Measurements from ENCODE around the gene KLHL26.

The KLHL26 gene

DNA sequence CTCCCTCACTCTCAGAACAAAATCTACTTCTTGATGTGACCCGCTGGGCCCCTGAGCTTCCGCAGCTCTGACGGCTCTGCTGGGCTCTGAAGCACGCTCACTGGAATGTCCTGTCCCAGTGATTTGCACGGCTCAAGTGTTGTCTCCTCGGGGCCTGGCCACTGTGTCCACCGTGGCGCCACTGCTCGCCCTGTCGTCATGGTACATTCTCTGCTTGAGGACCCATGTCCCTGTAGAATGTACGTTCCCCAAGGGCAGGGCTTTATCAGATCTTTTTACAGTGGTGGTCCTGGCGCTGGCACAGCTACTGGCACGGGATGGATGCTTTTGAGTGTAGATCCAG lies 12.1 kb downstream of the KLHL26 start:
- no peak for DNase-seq (ENCODE audit: low read depth in 2 of 2)

DNA sequence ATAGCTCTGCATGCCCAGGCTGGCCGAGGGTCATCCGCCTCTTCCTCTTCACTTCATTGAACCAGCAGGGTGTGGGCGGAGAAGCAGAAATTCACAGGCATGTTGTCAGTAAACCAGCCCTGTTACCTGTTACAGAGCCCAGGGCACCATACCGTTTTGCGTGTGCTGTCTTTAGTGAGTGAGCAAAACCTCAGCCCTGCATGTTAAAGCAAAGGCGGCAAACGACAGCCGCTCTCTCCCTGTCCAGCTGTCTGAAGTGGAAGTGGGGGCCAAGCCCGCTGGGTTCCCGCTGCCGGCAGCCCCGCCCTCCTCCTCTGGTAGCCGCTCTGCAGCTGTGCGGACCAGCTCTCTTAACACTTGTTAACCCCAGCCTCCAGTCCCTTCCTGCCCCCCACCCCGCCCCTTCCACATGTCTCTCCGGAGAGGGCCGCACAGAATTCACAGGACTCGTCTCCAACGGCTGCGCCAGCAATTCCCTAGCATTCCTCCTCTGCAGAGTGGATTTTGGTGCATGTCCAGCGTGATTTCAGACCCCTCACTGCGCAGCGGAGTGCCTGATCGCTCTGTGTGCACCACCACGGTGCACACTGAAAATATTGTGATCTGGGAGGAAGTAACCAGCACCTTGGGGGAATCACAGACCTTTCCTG lies 12.7 kb downstream of the KLHL26 start:
- no peak for DNase-seq (ENCODE audit: low read depth in 2 of 2)

DNA sequence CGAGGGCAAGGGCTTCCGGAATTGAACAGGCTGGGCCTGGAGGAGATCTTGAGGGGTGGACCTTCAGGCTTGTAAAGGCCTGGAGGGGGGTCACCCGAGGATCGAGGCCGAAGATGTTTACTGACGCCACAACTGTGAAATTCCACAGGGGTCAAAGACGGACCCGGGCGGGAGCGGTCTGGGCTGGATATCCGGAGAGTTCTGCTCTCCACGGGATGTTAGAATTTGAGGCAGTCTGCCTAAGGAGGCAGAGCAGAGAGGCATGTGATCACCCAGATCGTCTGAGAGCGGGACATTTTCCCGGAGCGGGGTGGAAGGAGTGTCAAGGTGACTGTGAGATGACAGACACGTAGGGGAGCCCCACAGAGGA lies 13.2 kb downstream of the KLHL26 start:
- DNase-seq (ENCODE audit: low read depth in 2 of 2) = no peak

DNA sequence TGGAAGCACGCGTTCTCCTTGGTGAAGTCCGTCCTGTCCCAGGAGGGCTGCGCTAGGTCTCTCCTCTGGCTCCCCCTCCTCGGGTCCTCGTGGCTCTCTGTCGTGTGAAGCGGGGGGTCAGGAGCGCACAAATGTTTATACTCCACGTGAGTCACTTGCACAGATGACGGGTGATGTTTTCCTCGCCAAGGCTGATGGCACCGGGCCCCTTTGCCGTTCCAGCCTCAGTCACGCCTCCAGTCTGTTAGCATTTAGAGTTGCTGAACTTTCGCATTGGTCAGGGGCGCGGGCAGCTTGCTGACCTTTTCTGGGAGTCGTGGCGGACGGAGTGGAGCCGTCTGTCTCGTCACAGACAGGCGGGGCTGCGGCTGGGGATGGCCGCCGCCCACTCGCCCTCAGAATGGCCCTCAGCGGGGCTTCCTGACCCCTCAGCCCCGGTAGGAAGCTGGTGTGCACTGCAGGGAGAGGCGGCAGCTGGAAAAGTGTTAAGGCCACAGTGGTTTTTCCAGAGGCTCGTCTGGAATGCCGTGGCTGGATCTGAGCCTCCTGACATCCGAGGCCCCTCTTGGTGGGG lies 13.7 kb downstream of the KLHL26 start:
- DNase-seq (ENCODE audit: low read depth in 2 of 2) = no peak

- DNase-seq (ENCODE audit: low read depth in 2 of 2) = no peak
Measured at GRCh38 chr19:18651300-18651699, 14.5 kb downstream of the KLHL26 start.

GRCh38 chr19:18651733-18652132 lies 14.9 kb downstream of the KLHL26 start:
- DNase-seq (ENCODE audit: low read depth in 2 of 2) = no peak

DNA sequence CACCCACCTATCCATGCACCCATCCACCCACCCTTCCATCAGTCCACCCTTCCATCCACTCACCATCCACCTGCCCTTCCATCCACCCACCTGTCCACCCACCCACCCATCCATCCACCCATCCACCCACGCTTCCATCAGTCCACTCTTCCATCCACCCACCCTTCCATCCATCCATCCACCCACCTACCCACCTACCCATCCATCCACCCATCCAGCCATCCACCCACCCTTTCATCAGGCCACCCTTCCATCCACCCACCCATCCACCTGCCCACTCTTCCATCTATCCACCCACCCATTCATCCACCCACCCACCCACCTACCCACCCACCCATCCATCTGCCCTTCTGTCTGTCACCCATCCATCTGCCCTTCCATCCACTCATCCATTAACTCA lies 17.0 kb downstream of the KLHL26 start:
- DNase-seq (ENCODE audit: low read depth in 2 of 2) = no peak

GRCh38 chr19:18654469-18654868 lies 17.6 kb downstream of the KLHL26 start:
- no peak for DNase-seq (ENCODE audit: low read depth in 2 of 2)

DNA sequence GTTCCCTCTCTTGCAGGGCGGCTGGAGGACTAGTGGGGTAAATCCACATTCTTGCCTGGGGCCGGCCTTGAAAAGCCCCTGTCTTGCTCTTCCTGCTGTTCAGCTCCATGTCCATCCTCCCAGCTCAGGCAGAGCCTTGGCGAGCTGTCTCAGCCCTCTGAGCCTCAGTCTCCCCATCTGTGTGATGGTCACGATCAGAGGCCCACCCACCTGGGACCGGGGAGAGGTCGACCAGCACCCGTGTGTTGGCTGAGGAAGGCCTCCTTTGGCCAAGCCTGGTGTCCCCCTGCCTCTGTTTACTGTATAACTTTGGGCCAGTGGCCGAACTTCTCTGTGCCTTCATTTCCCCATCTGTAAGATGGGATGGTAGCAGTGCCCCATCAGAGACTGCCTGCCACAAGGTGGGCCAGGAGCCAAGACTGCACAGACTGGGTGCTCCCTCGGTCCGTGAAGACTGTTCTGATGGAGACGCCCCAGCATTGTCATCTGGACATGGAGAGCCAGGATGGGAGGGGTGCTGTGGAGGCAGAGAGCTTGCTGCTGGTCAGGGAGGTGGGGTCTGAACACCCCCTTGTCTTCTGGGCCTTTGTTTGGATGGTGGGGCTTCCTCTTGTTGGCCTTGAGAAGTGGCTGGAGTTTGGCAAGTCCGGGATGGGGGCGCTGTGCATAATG lies 18.5 kb downstream of the KLHL26 start:
- no peak for DNase-seq (ENCODE audit: low read depth in 2 of 2)

- DNase-seq (ENCODE audit: low read depth in 2 of 2) = no peak
Measured at GRCh38 chr19:18656337-18657086, 19.7 kb downstream of the KLHL26 start.

GRCh38 chr19:18657590-18658365 lies 20.9 kb downstream of the KLHL26 start:
- DNase-seq (ENCODE audit: low read depth in 2 of 2) = no peak

- no peak for DNase-seq (ENCODE audit: low read depth in 2 of 2)
Measured at GRCh38 chr19:18658366-18658855, 21.6 kb downstream of the KLHL26 start.

DNA sequence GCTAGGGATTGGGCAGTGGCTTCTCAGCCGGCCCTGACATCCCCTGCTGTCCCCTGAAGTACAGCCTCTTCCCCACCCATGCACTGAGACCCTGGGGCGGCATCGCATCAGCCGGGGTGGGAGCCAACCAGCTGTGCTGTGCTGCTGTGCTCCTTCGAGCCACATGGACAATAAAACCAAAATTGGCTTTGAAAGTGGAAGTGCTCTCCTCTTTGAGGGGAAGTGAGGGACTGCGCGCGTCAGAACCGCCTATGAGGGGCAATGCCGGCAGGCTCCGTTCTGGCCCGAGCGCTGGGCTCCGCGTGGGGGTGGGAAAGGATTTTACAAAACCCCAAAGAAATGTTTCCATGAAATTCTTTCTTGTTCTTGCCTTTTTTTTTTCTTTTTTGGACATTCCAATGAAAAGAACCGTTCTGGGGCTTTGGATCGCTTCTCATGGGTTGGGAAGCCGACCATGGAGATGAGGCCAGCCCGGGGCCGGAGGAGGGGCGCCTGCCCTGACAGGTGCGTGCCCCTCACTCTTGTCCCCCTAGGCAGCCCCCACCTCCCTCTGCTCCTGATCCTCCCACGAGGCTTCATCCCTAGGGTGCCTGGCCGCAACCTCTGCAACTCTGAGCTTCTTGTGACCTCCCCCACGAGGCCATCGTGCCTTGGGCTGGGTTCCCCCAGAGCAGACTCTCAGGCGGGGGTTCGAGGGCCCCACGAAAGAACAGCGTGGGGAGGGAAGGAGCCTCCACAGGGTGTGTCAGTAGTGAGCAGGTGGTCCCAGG lies 22.6 kb downstream of the KLHL26 start:
- no peak for DNase-seq (ENCODE audit: low read depth in 2 of 2)

DNA sequence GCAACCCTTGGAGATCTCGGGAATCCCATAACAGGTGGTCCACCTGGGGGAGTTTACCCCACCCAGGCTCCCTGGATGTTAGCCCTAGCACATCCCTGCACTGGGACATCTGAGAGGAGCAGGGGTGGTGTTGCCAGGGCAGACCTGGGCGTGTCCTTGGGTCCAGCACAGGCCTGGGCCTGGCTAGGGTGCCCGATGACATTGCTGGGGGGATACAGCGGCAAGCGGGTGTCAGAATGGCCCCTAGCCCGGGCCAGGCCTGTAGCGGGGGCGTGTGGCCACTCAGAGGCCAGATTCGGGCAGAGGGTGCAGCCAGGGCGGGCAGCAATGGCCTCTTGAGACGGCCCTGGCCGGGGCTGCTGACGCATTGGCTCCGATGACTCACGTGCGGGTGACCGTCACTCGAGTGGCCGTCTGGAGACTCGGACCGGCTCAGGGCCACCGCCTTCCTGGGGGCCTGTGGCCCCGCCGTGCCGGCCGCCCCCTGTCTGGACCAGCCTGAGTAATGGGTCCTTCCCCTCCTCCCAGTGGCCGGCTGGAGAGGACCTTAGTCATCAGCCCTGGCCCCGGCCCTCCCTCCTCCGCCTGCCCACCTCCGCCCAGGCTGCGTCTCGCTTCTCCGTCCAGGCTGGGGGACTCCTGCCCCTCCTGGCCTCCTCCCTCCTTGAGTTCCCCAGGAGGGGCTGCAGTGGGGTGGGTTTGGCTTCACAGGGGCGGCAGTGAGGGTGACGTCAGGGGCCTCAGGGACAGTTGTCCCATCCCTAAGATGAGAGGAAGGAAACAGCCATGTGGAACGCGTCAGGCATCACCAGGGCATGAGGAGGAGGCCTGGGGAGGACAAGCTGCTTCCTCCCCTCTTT lies 23.5 kb downstream of the KLHL26 start:
- no peak for DNase-seq (ENCODE audit: low read depth in 2 of 2)

DNA sequence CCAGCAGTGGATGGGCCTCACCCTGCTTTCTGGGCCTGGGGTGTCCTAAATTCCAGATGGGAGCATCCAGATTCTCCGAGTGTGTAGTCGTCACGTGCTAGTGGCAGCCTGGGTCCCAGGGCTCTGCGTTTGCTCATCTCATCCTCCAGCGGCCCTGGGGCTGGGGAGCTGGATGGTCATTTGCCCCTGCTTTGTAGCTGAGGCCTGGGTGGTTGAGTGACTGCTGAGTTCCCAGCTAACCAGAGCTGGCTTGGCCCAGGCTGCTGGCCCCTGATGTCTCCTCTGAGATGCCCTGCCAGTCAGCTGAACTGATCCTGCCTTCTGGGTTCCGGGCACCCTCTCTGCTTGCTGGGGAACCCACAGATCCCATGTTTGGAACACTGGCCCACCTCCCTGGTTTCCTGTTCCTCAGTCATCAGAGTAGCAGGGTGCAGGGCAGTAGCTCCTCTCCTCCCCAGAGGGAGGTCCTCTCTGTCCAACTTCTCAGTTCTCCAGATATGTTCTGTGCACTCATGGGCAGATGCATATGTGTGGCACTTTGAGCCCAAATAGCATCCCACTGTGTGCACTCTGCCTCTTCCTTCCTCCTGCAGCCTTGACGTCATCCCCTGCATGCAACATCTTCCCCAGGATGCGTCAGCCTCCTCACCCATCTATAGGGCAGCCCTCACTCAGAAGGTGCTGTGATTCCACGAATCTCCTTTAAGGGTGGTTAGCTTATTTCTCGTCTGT lies 24.3 kb downstream of the KLHL26 start:
- DNase-seq (ENCODE audit: low read depth in 2 of 2) = no peak

DNA sequence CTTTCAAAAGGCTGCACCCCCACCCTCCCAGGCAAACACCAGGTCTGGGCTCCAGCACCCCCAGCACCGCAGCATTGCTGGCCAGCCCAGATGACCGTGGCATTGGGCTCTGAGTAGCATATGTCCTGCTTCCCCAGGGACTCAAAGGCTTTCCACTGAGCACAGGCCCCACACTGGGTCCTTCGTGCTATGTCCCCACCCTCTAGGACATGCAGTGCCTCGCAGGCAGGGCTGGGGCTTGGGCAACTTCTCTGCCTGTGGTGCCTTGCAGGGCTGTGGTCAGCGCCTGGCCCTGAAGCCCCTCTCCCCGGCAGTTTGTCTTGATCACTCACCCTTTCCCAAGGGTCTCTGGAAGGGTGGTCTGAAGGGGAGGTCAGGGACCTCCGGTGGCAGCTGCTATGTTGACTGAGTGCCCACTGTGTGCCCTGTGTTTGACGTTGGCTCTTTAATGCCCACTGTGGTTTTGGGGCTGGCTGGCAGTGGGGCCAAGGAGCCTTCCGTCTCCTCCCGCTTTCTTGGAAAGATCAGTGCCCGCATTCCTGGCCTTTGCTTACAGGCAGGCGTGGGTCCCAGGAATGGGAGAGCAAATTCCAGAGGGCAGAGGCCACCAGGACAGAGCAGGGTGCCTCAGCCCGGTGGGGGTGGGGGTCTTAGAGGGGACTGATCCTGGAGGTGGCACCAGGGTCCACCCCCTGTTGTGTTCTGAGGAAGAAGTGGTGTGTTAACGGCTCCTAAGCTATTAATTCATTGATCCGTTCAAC lies 26.3 kb downstream of the KLHL26 start:
- no peak for DNase-seq (ENCODE audit: low read depth in 2 of 2)

- no peak for DNase-seq (ENCODE audit: low read depth in 2 of 2)
Measured at GRCh38 chr19:18663940-18664530, 27.2 kb downstream of the KLHL26 start.

DNA sequence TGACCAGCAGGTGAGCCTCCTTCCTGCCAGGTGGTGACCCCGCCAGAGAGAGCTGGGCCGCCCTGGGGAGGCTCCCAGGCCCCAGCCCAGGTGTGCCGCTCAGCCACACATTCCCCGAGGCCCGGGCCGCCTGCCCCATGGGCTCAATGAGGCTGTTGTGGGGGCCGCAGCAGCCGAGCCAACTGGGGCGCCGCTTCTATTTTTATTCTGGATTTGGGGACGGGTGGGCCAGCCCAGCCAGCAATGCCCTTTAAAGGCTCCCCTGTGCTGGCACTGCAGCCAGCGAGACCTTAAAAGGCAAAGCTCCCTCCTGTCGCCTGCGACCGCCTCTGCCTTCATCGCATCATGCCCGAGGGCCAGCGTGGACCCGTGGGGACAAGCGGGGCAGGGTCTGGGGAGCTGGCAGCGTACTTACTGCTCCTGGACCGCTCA lies 29.0 kb downstream of the KLHL26 start:
- DNase-seq (ENCODE audit: low read depth in 2 of 2) = no peak
